Caco-2 (cell line): Measurements from ENCODE around the gene VIPR2. TPM values are rescaled to one million over a fixed set of nuclear protein-coding genes. Genes with fewer than 3 reads are reported as not detected.

Experiments
- BruUV-seq: library from RNA; stranded (reverse); fragments of 400-500 nt; replicated peaks from 2 replicates; lab custom pipeline; 2021; lab: Mats Ljungman, UMichigan
- CTCF ChIA-PET: fragments of 300-600 bp; sonication (Branson Sonifier 250); formaldehyde crosslinking; loops from one replicate; lab custom pipeline; 2022; ENCODE audit warnings: antibody characterized with exemption; lab: Charles Lee
- POLR2A ChIA-PET: fragments of 300-600 bp; sonication (Branson Sonifier 250); formaldehyde crosslinking; loops from one replicate; lab custom pipeline; 2022; ENCODE audit warnings: antibody characterized with exemption; lab: Charles Lee
- DNase-seq, 2 experiments: peaks; one replicate each; pipeline versions ENCODE4 v3.0.0 to v3.0.0-alpha.2; 2020 to 2022
- H3K27me3 ChIP-seq: replicated peaks from 2 replicates; pipeline ENCODE4 v1.6.0; 2011; ENCODE audit warnings: low read length; ENCODE audit not compliant: control insufficient read depth, insufficient read depth
- H3K36me3 ChIP-seq: 2 replicates; pipeline ENCODE4 v1.5.1; 2011; ENCODE audit warnings: low read length; ENCODE audit not compliant: control insufficient read depth, insufficient read depth
- H3K4me1 ChIP-seq: fragments of 250-450 bp; sonication (Bioruptor Pico); 2 replicates; pipeline ENCODE4 v1.5.1; 2020; ENCODE audit warnings: mild to moderate bottlenecking
- H3K4me3 ChIP-seq: 2 replicates; pipeline ENCODE4 v1.5.1; 2011; ENCODE audit warnings: low read depth, mild to moderate bottlenecking, control low read depth, low read length
- H3K9me3 ChIP-seq: fragments of 250-450 bp; sonication (Bioruptor Pico); 2 replicates; pipeline ENCODE4 v1.5.1; 2020; ENCODE audit warnings: mild to moderate bottlenecking, moderate library complexity
- H3K27ac Mint-ChIP-seq: one replicate; pipeline ENCODE4 v1.8.0; 2022; ENCODE audit warnings: mixed read lengths; ENCODE audit not compliant: unreplicated experiment
- H3K27me3 Mint-ChIP-seq: one replicate; pipeline ENCODE4 v1.8.0; 2022; ENCODE audit warnings: mixed read lengths; ENCODE audit not compliant: insufficient read depth, unreplicated experiment
- H3K36me3 Mint-ChIP-seq: one replicate; pipeline ENCODE4 v1.8.0; 2022; ENCODE audit warnings: mild to moderate bottlenecking, mixed read lengths; ENCODE audit not compliant: insufficient read depth, unreplicated experiment
- H3K4me1 Mint-ChIP-seq: one replicate; pipeline ENCODE4 v1.8.0; 2022; ENCODE audit warnings: low read depth, mixed read lengths; ENCODE audit not compliant: unreplicated experiment
- H3K4me3 Mint-ChIP-seq: one replicate; pipeline ENCODE4 v1.8.0; 2022; ENCODE audit warnings: mild to moderate bottlenecking, moderate library complexity, mixed read lengths; ENCODE audit not compliant: unreplicated experiment
- H3K9me3 Mint-ChIP-seq: one replicate; pipeline ENCODE4 v1.8.0; 2022; ENCODE audit warnings: mixed read lengths; ENCODE audit not compliant: unreplicated experiment
- CTCF ChIP-seq, 2 experiments: fragments of 200-600 bp in 1 of 2; IDR thresholded peaks; 1 replicate in 1 of 2; 2 replicates in 1 of 2; pipeline versions ENCODE4 v1.5.1 to v1.8.0; 2011 to 2022; ENCODE audit warnings: antibody characterized with exemption in 1 of 2, control low read depth in 1 of 2, inconsistent platforms in 1 of 2, low read depth in 1 of 2, low read length in 1 of 2, mild to moderate bottlenecking in 1 of 2, moderate library complexity in 1 of 2; ENCODE audit not compliant: insufficient read depth in 1 of 2, severe bottlenecking in 1 of 2, unreplicated experiment in 1 of 2
- intact Hi-C: fragments of 100-400 bp; cut with micrococcal nuclease; formaldehyde crosslinking; loops from one replicate; pipeline ENCODE4 v1.10.0; 2022; ENCODE audit not compliant: unreplicated experiment
- total RNA-seq: library from RNA; stranded (reverse); gene quantifications from 2 replicates; pipeline ENCODE4 v1.2.3, GENCODE V29; 2022

The VIPR2 gene
- total RNA-seq, 1 experiment from 2014 or later: not detected

- ChIA-PET CTCF (no interaction called here), POLR2A (no interaction called here)
- intact Hi-C loops: no loop called here
- H3K27me3 Mint-ChIP-seq: peaks cover 3% of the 10 kb centered on the region
- H3K9me3 ChIP-seq: peaks cover 4% of the 10 kb centered on the region
- no peak overlapping the region for H3K4me3 ChIP-seq
- H3K4me1 ChIP-seq: no peaks in the 10 kb centered on the region
- H3K9me3 Mint-ChIP-seq: no peaks in the 10 kb centered on the region
- H3K36me3 ChIP-seq: no peaks in the 10 kb centered on the region
- H3K36me3 Mint-ChIP-seq: no peaks in the 10 kb centered on the region
- H3K27ac Mint-ChIP-seq: no peak overlapping the region
- no peak for TF ChIP-seq CTCF (IDR thresholded peaks at IDR 0.05; ENCODE audit: insufficient read depth in 1 of 2, low read depth in 1 of 2, low read length in 1 of 2, severe bottlenecking in 1 of 2, unreplicated experiment in 1 of 2)
- no TSS peak for BruUV-seq
- no peaks in the 10 kb centered on the region for H3K27me3 ChIP-seq
- no peaks in the 10 kb centered on the region for H3K4me1 Mint-ChIP-seq
- DNase-seq: no peak
- H3K4me3 Mint-ChIP-seq: no peak overlapping the region
Observed at GRCh38 chr7:159148430-159149395, 4.0 kb upstream of the VIPR2 start.

- H3K27me3 ChIP-seq: no peaks in the 10 kb centered on the region
- no peak overlapping the region for H3K27ac Mint-ChIP-seq
- CTCF ChIA-PET: no interaction called here
- no peak overlapping the region for H3K4me3 ChIP-seq
- POLR2A ChIA-PET: no interaction called here
- peaks cover 4% of the 10 kb centered on the region for H3K9me3 ChIP-seq
- no peaks in the 10 kb centered on the region for H3K36me3 ChIP-seq
- H3K36me3 Mint-ChIP-seq: no peaks in the 10 kb centered on the region
- no TSS peak for BruUV-seq
- no peaks in the 10 kb centered on the region for H3K9me3 Mint-ChIP-seq
- H3K27me3 Mint-ChIP-seq: peaks cover 3% of the 10 kb centered on the region
- DNase-seq: no peak
- no peaks in the 10 kb centered on the region for H3K4me1 Mint-ChIP-seq
- TF ChIP-seq CTCF (IDR thresholded peaks at IDR 0.05; ENCODE audit: insufficient read depth in 1 of 2, low read depth in 1 of 2, low read length in 1 of 2, severe bottlenecking in 1 of 2, unreplicated experiment in 1 of 2): no peak
- H3K4me1 ChIP-seq: no peaks in the 10 kb centered on the region
- intact Hi-C loops: no loop called here
- no peak overlapping the region for H3K4me3 Mint-ChIP-seq
Observed at GRCh38 chr7:159147687-159148086, 3.0 kb upstream of the VIPR2 start.

GRCh38 chr7:159147246-159147645 is 2.6 kb upstream of the VIPR2 start:
- CTCF ChIA-PET: no interaction called here

More at GRCh38 chr7:159147246-159147645, 2.6 kb upstream of the VIPR2 start:
- Mint-ChIP-seq H3K9me3 (no peaks in the 10 kb centered on the region), H3K27me3 (peaks cover 3% of the 10 kb centered on the region), H3K36me3 (no peaks in the 10 kb centered on the region), H3K4me1 (no peaks in the 10 kb centered on the region), H3K4me3 (no peak overlapping the region), H3K27ac (no peak overlapping the region)
- no peak for TF ChIP-seq CTCF (IDR thresholded peaks at IDR 0.05; ENCODE audit: insufficient read depth in 1 of 2, low read depth in 1 of 2, low read length in 1 of 2, severe bottlenecking in 1 of 2, unreplicated experiment in 1 of 2)
- Histone ChIP-seq H3K4me3 (no peak overlapping the region), H3K27me3 (no peaks in the 10 kb centered on the region), H3K9me3 (peaks cover 4% of the 10 kb centered on the region), H3K4me1 (no peaks in the 10 kb centered on the region), H3K36me3 (no peaks in the 10 kb centered on the region)
- DNase-seq: no peak
- POLR2A ChIA-PET: no interaction called here
- intact Hi-C loops: no loop called here
- no TSS peak for BruUV-seq
